HepG2 (cell line): ENCODE data around the gene ATRNL1. TPM values are rescaled to one million over a fixed set of nuclear protein-coding genes. Genes with fewer than 3 reads are reported as not detected.

ENCODE experiments used
- ATAC-seq: fragments of 200-7000 bp; cut with Tn5 transposase; 3 replicates; pipeline ENCODE4 v1.9.1; 2020; ENCODE audit warnings: mild to moderate bottlenecking, moderate library complexity
- BruUV-seq: library from RNA; stranded (reverse); fragments of 400-500 nt; replicated peaks from 2 replicates; lab custom pipeline; 2021; lab: Mats Ljungman, UMichigan
- CTCF ChIA-PET: fragments of 300-600 bp; formaldehyde crosslinking; extraction: SDS; loops from one replicate; lab custom pipeline; 2021; ENCODE audit warnings: low total read pairs, inconsistent platforms, low intra/inter-chr PET ratio; lab: Yijun Ruan, JAX
- POLR2A ChIA-PET: fragments of 350-600 bp; sonication (Branson Sonifier 250); formaldehyde crosslinking; loops from one replicate; lab custom pipeline; 2020; ENCODE audit warnings: antibody characterized with exemption, inconsistent platforms; lab: Yijun Ruan, JAX
- DNase-seq: peaks from one replicate; pipeline ENCODE4 v3.0.0-alpha.2; 2015; ENCODE audit warnings: low spot score
- FAIRE-seq: peaks from 3 replicates; lab custom pipeline; 2011; peaks lifted over from hg19 to GRCh38; lab: Jason Lieb, UNC
- H2AFZ ChIP-seq: one replicate; pipeline ENCODE4 v1.6.1; 2011; ENCODE audit warnings: low read length, inconsistent platforms
- H3K27ac ChIP-seq: fragments of 300-600 bp; 3 replicates; pipeline ENCODE4 v1.8.0; 2011; ENCODE audit warnings: mixed run types, mild to moderate bottlenecking, mixed read lengths, low read length, inconsistent platforms; ENCODE audit not compliant: insufficient read depth; ENCODE audit errors: extremely low read length
- H3K27me3 ChIP-seq, 2 experiments: fragments of 200-600 bp in 1 of 2; 2 replicates in 1 of 2; 3 replicates in 1 of 2; pipeline versions ENCODE4 v1.6.0 to v1.8.0; 2011; ENCODE audit warnings: low read length in 2 of 2, mild to moderate bottlenecking in 2 of 2, moderate library complexity in 2 of 2, inconsistent platforms in 1 of 2; ENCODE audit not compliant: insufficient read depth in 2 of 2, control insufficient read depth in 1 of 2
- H3K36me3 ChIP-seq, 2 experiments: fragments of 200-600 bp in 1 of 2; replicated peaks in 1 of 2; 2 replicates in 1 of 2; 3 replicates in 1 of 2; pipeline versions ENCODE4 v1.5.1 to v1.8.0; 2011; ENCODE audit warnings: low read length in 2 of 2, inconsistent platforms in 1 of 2; ENCODE audit not compliant: insufficient read depth in 2 of 2, control insufficient read depth in 1 of 2
- H3K4me1 ChIP-seq: 2 replicates; pipeline ENCODE4 v1.5.1; 2012; ENCODE audit warnings: low read length, inconsistent platforms; ENCODE audit not compliant: insufficient read depth
- H3K4me2 ChIP-seq: 2 replicates; pipeline ENCODE4 v1.6.0; 2011; ENCODE audit warnings: low read depth, low read length, inconsistent platforms
- H3K4me3 ChIP-seq, 3 experiments: fragments of 200-600 bp in 1 of 3; sonication (generic), shearing (Covaris generic) in 1 of 3; replicated peaks in 1 of 3; 2 replicates each; pipeline ENCODE4 v1.5.1; 2011 to 2016; ENCODE audit warnings: low read length in 3 of 3, inconsistent platforms in 2 of 3, low read depth in 2 of 3, mild to moderate bottlenecking in 2 of 3, control low read depth in 1 of 3, mixed read lengths in 1 of 3; ENCODE audit not compliant: insufficient read depth in 1 of 3
- H3K79me2 ChIP-seq: one replicate; pipeline ENCODE4 v1.6.1; 2011; ENCODE audit warnings: low read length, inconsistent platforms; ENCODE audit not compliant: insufficient read depth
- H3K9ac ChIP-seq: 2 replicates; pipeline ENCODE4 v1.6.0; 2011; ENCODE audit warnings: mild to moderate bottlenecking, low read depth, low read length, inconsistent platforms; ENCODE audit not compliant: insufficient read depth
- H3K9me3 ChIP-seq: 2 replicates; pipeline ENCODE4 v1.5.1; 2012; ENCODE audit warnings: mild to moderate bottlenecking, low read length
- H4K20me1 ChIP-seq: 2 replicates; pipeline ENCODE4 v1.6.0; 2011; ENCODE audit warnings: inconsistent platforms, mild to moderate bottlenecking, low read length, moderate library complexity; ENCODE audit not compliant: insufficient read depth
- ISL2 ChIP-seq: sonication (generic); formaldehyde crosslinking; IDR thresholded peaks from 2 replicates; pipeline ENCODE4 v1.5.0; 2020; ENCODE audit warnings: missing genetic modification reagents
- MAZ ChIP-seq, 2 experiments: sonication (generic) in 1 of 2; formaldehyde crosslinking in 1 of 2; IDR thresholded peaks; 2 replicates each; pipeline versions ENCODE4 v1.5.0 to v1.6.1; 2012 to 2020; ENCODE audit warnings: low read depth in 2 of 2, mild to moderate bottlenecking in 2 of 2, borderline replicate concordance in 1 of 2, improper control_type of control experiment in 1 of 2, low read length in 1 of 2, missing genetic modification reagents in 1 of 2, moderate library complexity in 1 of 2
- NR3C1 ChIP-seq: sonication (generic); formaldehyde crosslinking; IDR thresholded peaks from 2 replicates; pipeline ENCODE4 v1.4.0; 2020; ENCODE audit warnings: missing genetic modification reagents
- SP5 ChIP-seq: IDR thresholded peaks from 2 replicates; pipeline ENCODE4 v1.6.1; 2016; ENCODE audit warnings: low read depth, borderline replicate concordance
- THAP7 ChIP-seq: sonication (generic); formaldehyde crosslinking; IDR thresholded peaks from 2 replicates; pipeline ENCODE4 v1.8.1; 2023; ENCODE audit warnings: mild to moderate bottlenecking, missing genetic modification reagents
- ZBED4 ChIP-seq: sonication (generic); formaldehyde crosslinking; IDR thresholded peaks from 2 replicates; pipeline ENCODE4 v1.4.0; 2020; ENCODE audit warnings: missing genetic modification reagents, borderline replicate concordance
- ZBTB49 ChIP-seq: sonication (generic); formaldehyde crosslinking; IDR thresholded peaks from 2 replicates; pipeline ENCODE4 v1.4.0; 2020; ENCODE audit warnings: missing genetic modification reagents, borderline replicate concordance
- ZNF292 ChIP-seq: sonication (generic); formaldehyde crosslinking; IDR thresholded peaks from 2 replicates; pipeline ENCODE4 v1.8.1; 2022; ENCODE audit warnings: mild to moderate bottlenecking, low read depth, missing genetic modification reagents, borderline replicate concordance
- ZNF746 ChIP-seq: sonication (generic); formaldehyde crosslinking; IDR thresholded peaks from 2 replicates; pipeline ENCODE4 v1.8.0; 2022; ENCODE audit warnings: mild to moderate bottlenecking, missing genetic modification reagents
- ZSCAN9 ChIP-seq: IDR thresholded peaks from 2 replicates; pipeline ENCODE4 v1.6.1; 2016; ENCODE audit warnings: borderline replicate concordance
- WGBS: methylation state at CpG from one replicate; pipeline ENCODE4 v1.1.6; 2017; ENCODE audit warnings: low lambda C conversion rate; 5-methylcytosine and 5-hydroxymethylcytosine counted together
- in situ Hi-C: cut with HindIII; loops from 2 replicates; pipeline ENCODE4 v1.10.0; 2017; ENCODE audit warnings: low pct_unique_long_range_greater_than_20kb; ENCODE audit not compliant: extremely low pct_ligation_motif_present
- intact Hi-C: fragments of 100-400 bp; cut with micrococcal nuclease; formaldehyde crosslinking; loops from one replicate; pipeline ENCODE4 v1.10.0; 2022; ENCODE audit not compliant: unreplicated experiment
- polyA plus RNA-seq, 8 experiments: library from polyadenylated mRNA; depleted of rRNA in 3 of 8; stranded (reverse) in 7 of 8; unstranded in 1 of 8; fragments of >200 nt; fragmentation: Illumina TruSeq in 4 of 8; extraction: Trizol in 4 of 8; gene quantifications; 2 replicates each; pipeline versions ENCODE4 v1.2.1 to v1.2.3, GENCODE V29; 2011 to 2016; ENCODE audit warnings: low read depth in 4 of 8, missing spikeins in 1 of 8, mixed read lengths in 1 of 8; ENCODE audit not compliant: insufficient read depth in 1 of 8
- total RNA-seq, 5 experiments: library from RNA; depleted of rRNA; stranded (reverse); fragments of >200 nt; fragmentation: Illumina TruSeq; extraction: Trizol; gene quantifications; 2 replicates each; pipeline ENCODE4 v1.2.3, GENCODE V29; 2016; ENCODE audit warnings: low read depth in 1 of 5

ATRNL1 gene
- total and polyA plus RNA-seq, 2 of the 13 experiments (the other 11 are each of a cell fraction or from before 2014, with no cell fraction given), result 0.04 TPM; not detected in 1

DNA sequence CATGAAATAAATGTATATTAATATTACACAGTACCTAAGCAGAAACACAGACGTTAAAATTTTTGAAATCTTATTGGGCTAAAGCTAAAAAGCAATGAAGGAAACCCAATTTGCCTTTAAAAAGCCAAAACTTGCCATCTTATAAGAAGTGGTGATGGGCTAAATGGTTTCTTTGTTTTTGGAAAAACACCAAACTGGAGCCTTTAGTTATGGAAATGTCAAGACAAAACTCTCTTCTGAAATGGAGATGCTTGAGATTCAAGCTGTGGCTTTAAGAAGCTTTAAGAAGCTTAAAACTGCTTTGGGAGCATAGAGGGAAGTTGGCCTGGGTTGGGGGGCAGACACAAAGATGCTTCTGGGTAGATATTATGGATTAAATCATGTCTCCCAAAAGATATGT is 902.9 kb downstream of the ATRNL1 start:
- Histone ChIP-seq H3K36me3 (no peaks in the 10 kb centered on the region), H3K79me2 (no peaks in the 10 kb centered on the region), H3K27me3 (no peaks in the 10 kb centered on the region; a peak in 1 of 5 replicates), H4K20me1 (no peaks in the 10 kb centered on the region), H3K27ac (no peak overlapping the region), H3K4me3 (no peak overlapping the region), H3K4me1 (no peaks in the 10 kb centered on the region), H2AFZ (no peak overlapping the region), H3K9ac (no peak overlapping the region), H3K9me3 (no peaks in the 10 kb centered on the region), H3K4me2 (no peak overlapping the region)
- 0% methylated on average over 1 of the region's 1 CpG for WGBS
- DNase-seq (no peak), ATAC-seq (no peak), FAIRE-seq (no peak)
- in situ Hi-C loops (no loop called here), intact Hi-C loops (no loop called here)
- BruUV-seq, result no TSS peak
- CTCF ChIA-PET, result no interaction called here
- POLR2A ChIA-PET, result no interaction called here
- TF ChIP-seq ZBED4 (CRISPR knock-in tag) (no peak), ISL2 (CRISPR knock-in tag) (no peak), ZNF292 (CRISPR knock-in tag) (no peak), ZSCAN9 (no peak), THAP7 (no peak), NR3C1 (CRISPR knock-in tag) (no peak), ZNF746 (CRISPR knock-in tag) (no peak), ZBTB49 (CRISPR knock-in tag) (no peak), MAZ (IDR thresholded peaks at IDR 0.05; ENCODE audit: borderline replicate concordance, low read depth, low read length) (no peak), MAZ (CRISPR knock-in tag; IDR thresholded peaks at IDR 0.05; ENCODE audit: low read depth) (no peak), SP5 (CRISPR knock-in tag) (no peak)
